CD4-positive, CD25-positive, alpha-beta regulatory T cell (primary cell): ENCODE data around the gene GBP5. TPM values are rescaled to one million over a fixed set of nuclear protein-coding genes. Genes with fewer than 3 reads are reported as not detected.
A peak's percentile ranks its signal among the peaks of the same experiment; 100 is the strongest.
"Not testable (repeated sequence)": the region's sequence is repeated elsewhere in the genome, so short reads cannot be mapped to it uniquely, and the experiment has no call there.

Experiments
- ATAC-seq, 2 donors: fragments of 150-1000 bp; cut with Tn5 transposase; one replicate each; pipeline ENCODE4 v1.10.0; 2021; ENCODE audit warnings: low read depth in 2 of 2, moderate number of reproducible peaks in 2 of 2, moderate library complexity in 1 of 2
- DNase-seq, 3 donors: peaks; one replicate each; pipeline versions ENCODE4 v3.0.0 to v3.0.0-alpha.2; 2012 to 2022; ENCODE audit warnings: mixed read lengths in 1 of 3
- H3K27ac ChIP-seq: one replicate; pipeline ENCODE4 v1.7.0; 2013; ENCODE audit warnings: mild to moderate bottlenecking, low read length; ENCODE audit not compliant: insufficient read depth, poor library complexity, severe bottlenecking
- H3K27me3 ChIP-seq: one replicate; pipeline ENCODE4 v1.7.0; 2013; ENCODE audit warnings: low read length; ENCODE audit not compliant: control insufficient read depth, insufficient read depth
- H3K36me3 ChIP-seq: one replicate; pipeline ENCODE4 v1.7.0; 2013; ENCODE audit warnings: mild to moderate bottlenecking, low read length, moderate library complexity; ENCODE audit not compliant: control insufficient read depth, insufficient read depth
- H3K4me1 ChIP-seq: 2 replicates; pipeline ENCODE4 v1.7.0; 2013; ENCODE audit warnings: mild to moderate bottlenecking, low read length; ENCODE audit not compliant: insufficient read depth, control insufficient read depth, poor library complexity, severe bottlenecking
- H3K4me3 ChIP-seq: one replicate; pipeline ENCODE4 v1.7.0; 2013; ENCODE audit warnings: low read depth, mild to moderate bottlenecking, low read length, moderate library complexity
- H3K9me3 ChIP-seq, 2 experiments: 1 replicate in 1 of 2; 2 replicates in 1 of 2; pipeline ENCODE4 v1.7.0; 2013; ENCODE audit warnings: low read length in 2 of 2, mild to moderate bottlenecking in 1 of 2, moderate library complexity in 1 of 2; ENCODE audit not compliant: control insufficient read depth in 2 of 2
- H3K27ac Mint-ChIP-seq, 3 donors: one replicate each; pipeline ENCODE4 v1.8.0; 2020 to 2022; ENCODE audit warnings: mild to moderate bottlenecking in 3 of 3, mixed read lengths in 3 of 3, moderate library complexity in 2 of 3
- H3K27me3 Mint-ChIP-seq: one replicate; pipeline ENCODE4 v1.8.0; 2022; ENCODE audit warnings: mild to moderate bottlenecking, mixed read lengths
- H3K36me3 Mint-ChIP-seq: one replicate; pipeline ENCODE4 v1.8.0; 2020; ENCODE audit warnings: mixed read lengths
- H3K4me1 Mint-ChIP-seq, 4 donors: one replicate each; pipeline ENCODE4 v1.8.0; 2020 to 2022; ENCODE audit warnings: mixed read lengths in 4 of 4, mild to moderate bottlenecking in 1 of 4
- H3K4me3 Mint-ChIP-seq, 4 donors: one replicate each; pipeline ENCODE4 v1.8.0; 2020 to 2022; ENCODE audit warnings: mild to moderate bottlenecking in 4 of 4, mixed read lengths in 4 of 4, moderate library complexity in 3 of 4
- H3K9me3 Mint-ChIP-seq, 7 donors: one replicate each; pipeline ENCODE4 v1.8.0; 2020 to 2022; ENCODE audit warnings: mixed read lengths in 7 of 7, mild to moderate bottlenecking in 3 of 7, moderate library complexity in 2 of 7
- polyA plus RNA-seq, 4 donors: library from polyadenylated mRNA; unstranded; fragments of 300-500 nt; fragmentation: Illumina TruSeq; gene quantifications; one replicate each; pipeline ENCODE4 v1.2.3, GENCODE V29; 2021
- total RNA-seq: library from RNA; stranded (reverse); gene quantifications from one replicate; pipeline ENCODE4 v1.2.3, GENCODE V29; 2022

Gene GBP5
- total and polyA plus RNA-seq, 5 donors from 2014 or later: 201 to 425 (median 360) TPM

- Histone ChIP-seq H3K9me3 (peaks cover 12 to 16% of the 10 kb centered on the region in 2 experiments), H3K4me3 (no peak overlapping the region), H3K4me1 (peaks cover 44% of the 10 kb centered on the region), H3K36me3 (no peaks in the 10 kb centered on the region), H3K27ac (no peak overlapping the region), H3K27me3 (no peaks in the 10 kb centered on the region)
- no peaks in the 10 kb centered on the region for H3K27me3 Mint-ChIP-seq
- peaks cover 19% of the 10 kb centered on the region for H3K36me3 Mint-ChIP-seq
- H3K4me1 Mint-ChIP-seq: peaks cover 38 to 64% (median 53%) of the 10 kb centered on the region in 4 donors
- DNase-seq (no peak), ATAC-seq (no peak)
- peak overlapping the region in 1 of 3 donors; percentile 74 for H3K27ac Mint-ChIP-seq
- H3K4me3 Mint-ChIP-seq: peak overlapping the region in 1 of 4 donors; percentile 46
- peaks cover 0 to 18% (median 4%) of the 10 kb centered on the region in 7 donors for H3K9me3 Mint-ChIP-seq
Measured at GRCh38 chr1:89291276-89291675, 18.6 kb upstream of the GBP5 start.

DNA sequence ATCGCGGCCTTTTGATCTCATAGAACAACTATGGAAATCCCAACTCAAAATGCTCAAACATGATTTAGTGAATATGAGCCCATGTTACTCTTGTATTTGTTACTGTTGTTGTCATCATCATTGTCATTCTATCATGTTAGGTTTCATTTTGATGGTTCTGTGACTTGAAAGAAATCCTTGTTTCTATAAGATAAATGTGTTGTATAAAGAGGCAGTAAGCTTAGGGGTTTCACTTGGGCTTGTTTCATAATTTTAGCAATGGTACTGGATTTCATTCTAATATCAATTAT, 15.3 kb upstream of the GBP5 start:
- ATAC-seq (no peak), DNase-seq (no peak)
- Mint-ChIP-seq H3K4me3 (peak overlapping the region; percentile 24 to 81 (median 60)), H3K36me3 (peaks cover 23% of the 10 kb centered on the region), H3K27me3 (no peaks in the 10 kb centered on the region), H3K9me3 (peaks cover 0 to 12% (median 4%) of the 10 kb centered on the region in 7 donors), H3K27ac (peak overlapping the region; percentile 91 to 97 (median 94)), H3K4me1 (peaks cover 43 to 71% (median 63%) of the 10 kb centered on the region in 4 donors)
- peak overlapping the region; percentile 79 for H3K4me3 ChIP-seq
- peak overlapping the region; percentile 82 for H3K27ac ChIP-seq
- H3K4me1 ChIP-seq: peaks cover 58% of the 10 kb centered on the region
- H3K36me3 ChIP-seq: no peaks in the 10 kb centered on the region
- H3K27me3 ChIP-seq: no peaks in the 10 kb centered on the region
- H3K9me3 ChIP-seq: peaks cover 7 to 12% of the 10 kb centered on the region in 2 experiments

GRCh38 chr1:89287181-89288050, 14.8 kb upstream of the GBP5 start:
- Mint-ChIP-seq H3K27me3 (no peaks in the 10 kb centered on the region), H3K27ac (peak overlapping the region; percentile 91 to 97 (median 94)), H3K4me1 (peaks cover 43 to 72% (median 64%) of the 10 kb centered on the region in 4 donors), H3K4me3 (peak overlapping the region; percentile 57 to 81 (median 72)), H3K9me3 (peaks cover 0 to 7% (median under 1%) of the 10 kb centered on the region in 7 donors), H3K36me3 (peaks cover 18% of the 10 kb centered on the region)
- Histone ChIP-seq H3K27me3 (no peaks in the 10 kb centered on the region), H3K9me3 (peaks cover 2 to 6% of the 10 kb centered on the region in 2 experiments), H3K4me3 (peak overlapping the region; percentile 79), H3K27ac (peak overlapping the region; percentile 82), H3K36me3 (no peaks in the 10 kb centered on the region), H3K4me1 (peaks cover 58% of the 10 kb centered on the region)
- DNase-seq: no peak
- ATAC-seq: peak; percentile 18 to 23

- H3K36me3 Mint-ChIP-seq: peaks cover 18% of the 10 kb centered on the region
- no peaks in the 10 kb centered on the region for H3K27me3 ChIP-seq
- ATAC-seq (peak; percentile 85 to 89), DNase-seq (peak in 2 of 3 donors; percentile 57 to 88)
- H3K4me3 Mint-ChIP-seq: peak overlapping the region; percentile 57 to 81 (median 72)
- H3K27me3 Mint-ChIP-seq: no peaks in the 10 kb centered on the region
- H3K4me1 Mint-ChIP-seq: peaks cover 47 to 79% (median 71%) of the 10 kb centered on the region in 4 donors
- H3K4me1 ChIP-seq: peaks cover 58% of the 10 kb centered on the region
- no peaks in the 10 kb centered on the region for H3K36me3 ChIP-seq
- peaks cover 0 to 7% (median 0%) of the 10 kb centered on the region in 7 donors for H3K9me3 Mint-ChIP-seq
- H3K27ac ChIP-seq: peak overlapping the region; percentile 82
- H3K9me3 ChIP-seq: no peaks in the 10 kb centered on the region
- H3K27ac Mint-ChIP-seq: peak overlapping the region; percentile 91 to 97 (median 94)
- H3K4me3 ChIP-seq: peak overlapping the region; percentile 79
Measured at GRCh38 chr1:89286549-89287180, 14.0 kb upstream of the GBP5 start.

GRCh38 chr1:89285745-89286380, 13.2 kb upstream of the GBP5 start:
- H3K36me3 Mint-ChIP-seq: peaks cover 18% of the 10 kb centered on the region
- H3K4me1 ChIP-seq: peaks cover 62% of the 10 kb centered on the region

GRCh38 chr1:89284078-89284763, 11.6 kb upstream of the GBP5 start:
- H3K27ac ChIP-seq, H3K9me3 Mint-ChIP-seq, H3K27me3 Mint-ChIP-seq, H3K27me3 ChIP-seq, H3K9me3 ChIP-seq, H3K4me3 ChIP-seq, ATAC-seq, H3K36me3 ChIP-seq, DNase-seq: not testable (repeated sequence)
- Mint-ChIP-seq H3K27ac (peak overlapping the region; percentile 80 to 97 (median 91)), H3K4me1 (peaks cover 62 to 92% (median 76%) of the 10 kb centered on the region in 4 donors), H3K36me3 (peaks cover 13% of the 10 kb centered on the region), H3K4me3 (peak overlapping the region in 2 of 4 donors; percentile 39 to 63)
- H3K4me1 ChIP-seq: peaks cover 75% of the 10 kb centered on the region

More at GRCh38 chr1:89285745-89286380, 13.2 kb upstream of the GBP5 start:
- Histone ChIP-seq H3K27me3 (no peaks in the 10 kb centered on the region), H3K36me3 (no peaks in the 10 kb centered on the region), H3K4me3 (peak overlapping the region; percentile 79), H3K27ac (peak overlapping the region; percentile 82), H3K9me3 (no peaks in the 10 kb centered on the region)
- Mint-ChIP-seq H3K4me1 (peaks cover 55 to 86% (median 75%) of the 10 kb centered on the region in 4 donors), H3K9me3 (peaks cover 0 to 7% (median 0%) of the 10 kb centered on the region in 7 donors), H3K4me3 (peak overlapping the region; percentile 57 to 81 (median 65)), H3K27me3 (no peaks in the 10 kb centered on the region), H3K27ac (peak overlapping the region; percentile 91 to 97 (median 94))
- DNase-seq: peak in 1 of 3 donors; percentile 50
- no peak for ATAC-seq

GRCh38 chr1:89280766-89281165, 8.1 kb upstream of the GBP5 start:
- H3K4me3 Mint-ChIP-seq: peak overlapping the region; percentile 0 to 57 (median 43)
- peak overlapping the region; percentile 0 to 86 (median 64) for H3K27ac Mint-ChIP-seq

More at GRCh38 chr1:89280766-89281165, 8.1 kb upstream of the GBP5 start:
- Histone ChIP-seq H3K9me3 (no peaks in the 10 kb centered on the region), H3K4me1 (peaks cover 77% of the 10 kb centered on the region), H3K4me3 (peak overlapping the region; percentile 49), H3K36me3 (no peaks in the 10 kb centered on the region), H3K27me3 (no peaks in the 10 kb centered on the region), H3K27ac (peak overlapping the region; percentile 90)
- peaks cover 42 to 90% (median 76%) of the 10 kb centered on the region in 4 donors for H3K4me1 Mint-ChIP-seq
- H3K36me3 Mint-ChIP-seq: peaks cover 6% of the 10 kb centered on the region
- DNase-seq: no peak
- H3K27me3 Mint-ChIP-seq: no peaks in the 10 kb centered on the region
- H3K9me3 Mint-ChIP-seq: peaks cover 0 to 7% (median 0%) of the 10 kb centered on the region in 7 donors
- ATAC-seq: no peak
